K562 (cell line): Measurements from ENCODE around the gene C20orf96. TPM values are rescaled to one million over a fixed set of nuclear protein-coding genes. Genes with fewer than 3 reads are reported as not detected.

Experiments used
- CBX8 ChIP-seq: fragments of 200-600 bp; sonication (generic); IDR thresholded peaks from 2 replicates; pipeline ENCODE4 v1.6.1; 2012; ENCODE audit warnings: borderline replicate concordance, mixed run types, low read depth, mild to moderate bottlenecking, moderate library complexity, mixed read lengths, low read length, control low read depth, inconsistent platforms; ENCODE audit not compliant: poor library complexity, severe bottlenecking; ENCODE audit errors: extremely low read depth
- CREM ChIP-seq: IDR thresholded peaks from 2 replicates; pipeline ENCODE4 v1.6.1; 2014; ENCODE audit warnings: antibody characterized with exemption, low read depth
- CTBP1 ChIP-seq: fragments of 450-650 bp; IDR thresholded peaks from 2 replicates; pipeline ENCODE4 v1.6.1; 2016; ENCODE audit warnings: borderline replicate concordance
- EHMT2 ChIP-seq: fragments of 450-650 bp; IDR thresholded peaks from 2 replicates; pipeline ENCODE4 v1.6.1; 2018; ENCODE audit warnings: antibody characterized with exemption
- FOXJ3 ChIP-seq: sonication (generic); formaldehyde crosslinking; IDR thresholded peaks from 2 replicates; pipeline ENCODE4 v1.4.0; 2020; ENCODE audit warnings: mild to moderate bottlenecking, missing genetic modification reagents
- GABPA ChIP-seq: fragments of 200-800 bp; sonication (Bioruptor generic); conservative IDR thresholded peaks from 2 replicates; pipeline ENCODE4 v1.6.1; 2016; ENCODE audit warnings: low read depth, missing genetic modification characterization, missing compliant biosample characterization
- HNRNPL ChIP-seq: fragments of 200-400 bp; formaldehyde crosslinking; IDR thresholded peaks from 2 replicates; pipeline ENCODE4 v1.6.1; 2017; ENCODE audit warnings: low read depth, mild to moderate bottlenecking, low read length
- KLF6 ChIP-seq: fragments of 250-450 bp; sonication (Bioruptor Pico); IDR thresholded peaks from 2 replicates; pipeline ENCODE4 v1.4.0; 2020; ENCODE audit warnings: mild to moderate bottlenecking, moderate library complexity, borderline replicate concordance
- NFIC ChIP-seq: fragments of 450-650 bp; IDR thresholded peaks from 2 replicates; pipeline ENCODE4 v1.6.1; 2017; ENCODE audit warnings: mild to moderate bottlenecking, inconsistent platforms
- RBM25 ChIP-seq: fragments of 200-400 bp; formaldehyde crosslinking; IDR thresholded peaks from 2 replicates; pipeline ENCODE4 v1.6.1; 2018; ENCODE audit warnings: low read length, low read depth, moderate library complexity; ENCODE audit not compliant: severe bottlenecking
- U2AF2 ChIP-seq: fragments of 200-400 bp; formaldehyde crosslinking; optimal IDR thresholded peaks from 2 replicates; pipeline ENCODE3; 2017; ENCODE audit warnings: low read depth, mild to moderate bottlenecking, low read length
- ZNF3 ChIP-seq: fragments of 250-450 bp; sonication (Bioruptor Pico); IDR thresholded peaks from 2 replicates; pipeline ENCODE4 v1.5.0; 2021; ENCODE audit warnings: mild to moderate bottlenecking, moderate library complexity
- ZSCAN29 ChIP-seq: fragments of 450-650 bp; IDR thresholded peaks from 2 replicates; pipeline ENCODE4 v1.6.1; 2017
- ZZZ3 ChIP-seq: fragments of 450-650 bp; IDR thresholded peaks from 2 replicates; pipeline ENCODE4 v1.6.1; 2016; ENCODE audit warnings: antibody characterized with exemption, mild to moderate bottlenecking, moderate library complexity
- polyA plus RNA-seq, 8 experiments: library from polyadenylated mRNA; depleted of rRNA in 4 of 8; stranded (reverse) in 5 of 8; unstranded in 3 of 8; fragments of >200 nt; fragmentation: Nextera tagmentation in 2 of 8; fragmentation: Illumina TruSeq in 1 of 8; extraction: Ambion mirVana in 2 of 8; extraction: Trizol in 1 of 8; gene quantifications; 2 replicates each; pipeline versions ENCODE4 v1.2.1 to v1.2.3, GENCODE V29; 2011 to 2014; ENCODE audit warnings: inconsistent platforms in 1 of 8, missing spikeins in 1 of 8
- total RNA-seq, 7 experiments: library from RNA; depleted of rRNA in 6 of 7; stranded (reverse); fragments of >200 nt in 6 of 7; fragmentation: Illumina TruSeq in 2 of 7; extraction: Trizol in 2 of 7; gene quantifications; 2 replicates each; pipeline versions ENCODE4 v1.2.1 to v1.2.3, GENCODE V29; 2011 to 2021; ENCODE audit warnings: low replicate concordance in 1 of 7
- TF ChIP-seq, protein P1 (sequence below): fragments of 250-450 bp; sonication (Bioruptor Pico); IDR thresholded peaks from 2 replicates; pipeline ENCODE4 v1.4.0; 2020
- TF ChIP-seq, protein P2 (sequence below): sonication (generic); formaldehyde crosslinking; IDR thresholded peaks from 2 replicates; pipeline ENCODE4 v1.8.1; 2023; ENCODE audit warnings: mild to moderate bottlenecking, missing genetic modification reagents
- TF ChIP-seq, protein P3 (sequence below): fragments of 450-650 bp; IDR thresholded peaks from 2 replicates; pipeline ENCODE4 v1.6.1; 2017; ENCODE audit warnings: antibody characterized with exemption, mild to moderate bottlenecking
- TF ChIP-seq, protein P4 (sequence below): conservative IDR thresholded peaks from 2 replicates; pipeline ENCODE4 v1.6.1; 2011; ENCODE audit warnings: low read depth, mild to moderate bottlenecking, low read length; ENCODE audit not compliant: control insufficient read depth

C20orf96 gene
- total and polyA plus RNA-seq, 9 of the 15 experiments (the other 6 are each of a cell fraction or from before 2014, with no cell fraction given) = 1.7 to 11.7 (median 4.2) TPM

DNA sequence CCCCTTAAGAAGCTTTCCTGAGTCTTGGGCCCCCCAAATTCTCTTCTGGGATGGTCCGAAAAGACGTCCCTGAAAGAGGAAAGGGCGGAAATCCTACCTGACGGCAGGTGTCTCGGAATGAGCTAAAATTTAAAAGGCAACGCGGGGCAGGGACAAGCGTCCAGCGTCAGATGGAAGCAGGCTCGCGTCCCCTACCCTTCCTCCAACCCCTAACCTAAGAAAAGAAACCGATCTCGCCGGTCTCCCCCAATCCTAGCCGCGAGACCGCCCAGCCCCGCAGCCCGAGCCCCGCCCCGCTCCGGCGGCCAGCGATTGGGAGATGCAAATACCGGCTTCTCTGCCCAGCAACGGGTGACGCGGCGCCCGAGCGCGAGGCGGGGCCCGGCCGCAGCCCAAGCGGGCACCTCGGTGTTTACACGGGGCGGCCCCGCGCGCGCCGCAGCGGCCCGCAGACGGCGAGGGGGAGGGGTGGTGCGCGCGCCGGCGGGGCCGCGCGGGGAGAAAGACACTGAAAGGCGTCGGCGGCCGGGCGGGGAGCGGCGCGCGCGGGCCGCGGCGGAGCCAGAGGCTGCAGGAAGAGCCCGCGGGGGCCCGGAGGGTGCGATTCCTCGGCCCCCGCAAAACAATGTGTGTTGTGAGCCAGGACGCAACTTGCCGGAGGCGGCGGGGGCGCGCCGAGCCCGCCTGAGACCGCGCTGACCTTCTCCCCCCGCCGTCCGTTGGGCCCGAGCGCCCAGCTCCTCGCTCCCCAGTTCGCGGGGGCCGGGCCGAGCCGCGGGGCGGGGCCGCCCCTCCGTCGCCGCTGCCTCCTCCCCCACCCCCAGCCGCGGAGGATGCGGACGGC is 34.7 kb upstream of the C20orf96 start, which contains the start of gene SOX12 (continued):
- TF ChIP-seq ZSCAN29 = no peak
- TF ChIP-seq HNRNPL = no peak
- no peak for TF ChIP-seq ZZZ3
- TF ChIP-seq U2AF2 = no peak
- TF ChIP-seq NFIC = peak; percentile 19; the same call in 1 of the 2 replicates
- TF ChIP-seq CBX8 = no peak
- TF ChIP-seq KLF6 (CRISPR knock-in tag) = no peak
- TF ChIP-seq, protein P1, sequence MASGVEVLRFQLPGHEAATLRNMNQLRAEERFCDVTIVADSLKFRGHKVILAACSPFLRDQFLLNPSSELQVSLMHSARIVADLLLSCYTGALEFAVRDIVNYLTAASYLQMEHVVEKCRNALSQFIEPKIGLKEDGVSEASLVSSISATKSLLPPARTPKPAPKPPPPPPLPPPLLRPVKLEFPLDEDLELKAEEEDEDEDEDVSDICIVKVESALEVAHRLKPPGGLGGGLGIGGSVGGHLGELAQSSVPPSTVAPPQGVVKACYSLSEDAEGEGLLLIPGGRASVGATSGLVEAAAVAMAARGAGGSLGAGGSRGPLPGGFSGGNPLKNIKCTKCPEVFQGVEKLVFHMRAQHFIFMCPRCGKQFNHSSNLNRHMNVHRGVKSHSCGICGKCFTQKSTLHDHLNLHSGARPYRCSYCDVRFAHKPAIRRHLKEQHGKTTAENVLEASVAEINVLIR = peak; percentile 80
- no peak for TF ChIP-seq ZNF3 (CRISPR knock-in tag)
- TF ChIP-seq GABPA (tag) = no peak; the same call in 1 of the 2 replicates
- TF ChIP-seq RBM25 = peak; percentile 10
- no peak for TF ChIP-seq FOXJ3 (CRISPR knock-in tag)
- TF ChIP-seq, protein P2, sequence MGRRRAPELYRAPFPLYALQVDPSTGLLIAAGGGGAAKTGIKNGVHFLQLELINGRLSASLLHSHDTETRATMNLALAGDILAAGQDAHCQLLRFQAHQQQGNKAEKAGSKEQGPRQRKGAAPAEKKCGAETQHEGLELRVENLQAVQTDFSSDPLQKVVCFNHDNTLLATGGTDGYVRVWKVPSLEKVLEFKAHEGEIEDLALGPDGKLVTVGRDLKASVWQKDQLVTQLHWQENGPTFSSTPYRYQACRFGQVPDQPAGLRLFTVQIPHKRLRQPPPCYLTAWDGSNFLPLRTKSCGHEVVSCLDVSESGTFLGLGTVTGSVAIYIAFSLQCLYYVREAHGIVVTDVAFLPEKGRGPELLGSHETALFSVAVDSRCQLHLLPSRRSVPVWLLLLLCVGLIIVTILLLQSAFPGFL = no peak
- TF ChIP-seq, protein P3, sequence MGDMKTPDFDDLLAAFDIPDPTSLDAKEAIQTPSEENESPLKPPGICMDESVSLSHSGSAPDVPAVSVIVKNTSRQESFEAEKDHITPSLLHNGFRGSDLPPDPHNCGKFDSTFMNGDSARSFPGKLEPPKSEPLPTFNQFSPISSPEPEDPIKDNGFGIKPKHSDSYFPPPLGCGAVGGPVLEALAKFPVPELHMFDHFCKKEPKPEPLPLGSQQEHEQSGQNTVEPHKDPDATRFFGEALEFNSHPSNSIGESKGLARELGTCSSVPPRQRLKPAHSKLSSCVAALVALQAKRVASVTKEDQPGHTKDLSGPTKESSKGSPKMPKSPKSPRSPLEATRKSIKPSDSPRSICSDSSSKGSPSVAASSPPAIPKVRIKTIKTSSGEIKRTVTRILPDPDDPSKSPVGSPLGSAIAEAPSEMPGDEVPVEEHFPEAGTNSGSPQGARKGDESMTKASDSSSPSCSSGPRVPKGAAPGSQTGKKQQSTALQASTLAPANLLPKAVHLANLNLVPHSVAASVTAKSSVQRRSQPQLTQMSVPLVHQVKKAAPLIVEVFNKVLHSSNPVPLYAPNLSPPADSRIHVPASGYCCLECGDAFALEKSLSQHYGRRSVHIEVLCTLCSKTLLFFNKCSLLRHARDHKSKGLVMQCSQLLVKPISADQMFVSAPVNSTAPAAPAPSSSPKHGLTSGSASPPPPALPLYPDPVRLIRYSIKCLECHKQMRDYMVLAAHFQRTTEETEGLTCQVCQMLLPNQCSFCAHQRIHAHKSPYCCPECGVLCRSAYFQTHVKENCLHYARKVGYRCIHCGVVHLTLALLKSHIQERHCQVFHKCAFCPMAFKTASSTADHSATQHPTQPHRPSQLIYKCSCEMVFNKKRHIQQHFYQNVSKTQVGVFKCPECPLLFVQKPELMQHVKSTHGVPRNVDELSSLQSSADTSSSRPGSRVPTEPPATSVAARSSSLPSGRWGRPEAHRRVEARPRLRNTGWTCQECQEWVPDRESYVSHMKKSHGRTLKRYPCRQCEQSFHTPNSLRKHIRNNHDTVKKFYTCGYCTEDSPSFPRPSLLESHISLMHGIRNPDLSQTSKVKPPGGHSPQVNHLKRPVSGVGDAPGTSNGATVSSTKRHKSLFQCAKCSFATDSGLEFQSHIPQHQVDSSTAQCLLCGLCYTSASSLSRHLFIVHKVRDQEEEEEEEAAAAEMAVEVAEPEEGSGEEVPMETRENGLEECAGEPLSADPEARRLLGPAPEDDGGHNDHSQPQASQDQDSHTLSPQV = no peak
- peak; percentile 95 for TF ChIP-seq CREM
- peak; percentile 82 for TF ChIP-seq CTBP1
- TF ChIP-seq EHMT2 = no peak
- TF ChIP-seq, protein P4, sequence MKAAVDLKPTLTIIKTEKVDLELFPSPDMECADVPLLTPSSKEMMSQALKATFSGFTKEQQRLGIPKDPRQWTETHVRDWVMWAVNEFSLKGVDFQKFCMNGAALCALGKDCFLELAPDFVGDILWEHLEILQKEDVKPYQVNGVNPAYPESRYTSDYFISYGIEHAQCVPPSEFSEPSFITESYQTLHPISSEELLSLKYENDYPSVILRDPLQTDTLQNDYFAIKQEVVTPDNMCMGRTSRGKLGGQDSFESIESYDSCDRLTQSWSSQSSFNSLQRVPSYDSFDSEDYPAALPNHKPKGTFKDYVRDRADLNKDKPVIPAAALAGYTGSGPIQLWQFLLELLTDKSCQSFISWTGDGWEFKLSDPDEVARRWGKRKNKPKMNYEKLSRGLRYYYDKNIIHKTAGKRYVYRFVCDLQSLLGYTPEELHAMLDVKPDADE = 0 out of 2 replicates have a peak, but pooled peaks have one; percentile 22
